AG09309 (cell line): ENCODE measurements around the gene NINL.

Experiments
- DNase-seq: peaks from one replicate; pipeline ENCODE4 v3.0.0-alpha.2; 2010; ENCODE audit warnings: low read depth
- H3K4me3 ChIP-seq: 2 replicates; pipeline ENCODE4 v1.5.1; 2011; ENCODE audit warnings: mild to moderate bottlenecking, low read depth, low read length, moderate library complexity; ENCODE audit not compliant: control insufficient read depth
- CTCF ChIP-seq: IDR thresholded peaks from 2 replicates; pipeline ENCODE4 v1.5.1; 2011; ENCODE audit warnings: mild to moderate bottlenecking, low read depth, low read length, inconsistent platforms; ENCODE audit not compliant: insufficient read depth, control insufficient read depth; ENCODE audit errors: missing control alignments

NINL gene

DNA sequence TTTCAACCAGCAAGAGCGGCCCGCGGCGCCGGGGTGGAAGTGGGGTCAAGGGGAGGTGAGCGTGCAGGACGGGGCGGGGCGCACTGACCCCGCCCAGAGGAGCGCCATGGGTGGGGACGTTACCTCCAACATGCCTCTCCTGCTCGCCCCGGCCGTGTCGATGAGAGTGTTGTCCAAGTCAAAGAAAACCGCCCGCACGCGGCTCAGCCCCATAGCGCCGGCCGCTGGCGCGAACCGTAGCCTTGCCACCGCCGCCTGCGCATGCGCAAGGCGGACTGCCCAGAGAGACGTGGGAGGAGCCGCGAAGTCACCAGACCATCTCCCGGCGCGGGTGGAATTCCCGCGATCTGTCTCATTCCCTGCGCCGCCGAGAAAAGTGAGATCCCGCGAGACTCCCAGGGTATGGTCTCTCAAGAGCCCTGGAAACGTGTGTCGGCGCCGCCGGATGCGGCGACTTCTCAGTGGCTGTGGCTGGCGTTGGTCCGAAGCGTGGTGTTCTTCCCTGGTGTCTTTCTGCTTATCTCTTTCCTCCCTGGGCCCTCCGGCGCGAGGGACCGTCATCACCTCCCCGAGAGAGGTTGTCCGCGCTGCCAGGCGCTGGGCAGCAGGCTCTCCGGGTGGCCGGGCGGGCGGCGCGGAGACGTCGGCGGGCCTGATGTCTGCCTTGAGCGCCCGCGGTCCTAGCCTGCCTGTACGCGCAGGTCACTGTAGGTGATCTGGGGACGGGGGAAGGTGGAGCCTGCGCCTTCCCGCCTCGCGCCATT is 38.6 kb upstream of the NINL start, which contains the start of gene NANP:
Gene NANP, minus strand, starts transcription at position 279 of the 764 bp plus-strand sequence. Its CDS starts 66 bp downstream, at position 213.
- TF ChIP-seq CTCF, result peak; percentile 11
- DNase-seq, result peak; percentile 90
- H3K4me3 ChIP-seq, result peak within 1 kb of the TSS; percentile 94

DNA sequence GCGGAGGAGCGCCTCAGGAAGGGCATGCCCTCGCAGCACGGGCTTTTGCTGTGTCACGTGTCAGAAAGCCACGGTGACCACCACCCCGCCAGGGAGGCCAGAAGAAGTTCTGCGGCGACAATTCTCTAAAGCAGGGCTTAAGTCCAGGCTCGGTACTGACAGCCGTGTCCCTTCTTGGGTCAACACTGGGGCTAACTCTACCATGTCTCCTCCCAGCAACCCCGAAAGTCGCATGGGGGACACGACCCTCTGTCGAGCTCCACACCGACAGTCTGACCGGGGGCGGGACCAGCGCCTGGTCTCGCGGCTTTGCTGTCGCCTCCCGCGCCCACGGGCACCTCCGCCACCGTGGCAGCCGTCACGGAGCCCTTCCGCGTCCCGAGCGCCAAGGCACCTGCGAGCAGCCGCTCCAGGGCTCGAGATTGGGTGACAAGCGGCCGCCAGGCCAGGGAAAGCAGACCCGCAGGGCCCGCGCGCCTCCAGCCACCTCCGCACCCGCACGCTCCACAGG is 37.9 kb upstream of the NINL start:
- no peak for DNase-seq
- H3K4me3 ChIP-seq, result peak overlapping the region; percentile 94
- TF ChIP-seq CTCF, result no peak

GRCh38 chr20:25622450-25623224 is 37.3 kb upstream of the NINL start:
- no peak for TF ChIP-seq CTCF
- H3K4me3 ChIP-seq, result peak overlapping the region; percentile 94
- DNase-seq, result no peak

GRCh38 chr20:25622049-25622448 is 36.7 kb upstream of the NINL start:
- TF ChIP-seq CTCF, result no peak
- no peak overlapping the region for H3K4me3 ChIP-seq
- no peak for DNase-seq

DNA sequence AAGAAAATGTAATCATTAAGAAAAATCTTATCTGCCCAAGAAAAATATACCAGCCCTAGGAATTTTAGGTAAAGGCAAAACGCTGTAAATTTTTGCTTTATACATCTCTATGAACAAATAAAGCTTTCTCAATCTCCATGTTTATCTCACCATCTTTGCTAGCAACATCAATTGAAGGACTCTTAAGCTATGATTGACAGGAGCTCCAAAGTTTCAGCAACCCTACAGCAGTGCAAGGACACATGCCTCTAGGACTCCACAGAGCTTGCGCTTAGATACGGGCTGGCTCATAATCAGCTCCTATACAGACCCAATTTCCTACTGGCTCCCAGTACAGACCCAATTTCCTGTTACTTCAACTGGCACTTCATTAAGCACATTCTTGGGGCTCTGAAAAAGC is 34.2 kb upstream of the NINL start:
- no peak for TF ChIP-seq CTCF
- DNase-seq, result no peak

GRCh38 chr20:25608774-25609173 is 23.4 kb upstream of the NINL start:
- TF ChIP-seq CTCF, result no peak
- no peak for DNase-seq
- H3K4me3 ChIP-seq, result no peak overlapping the region

More for the DNA sequence above, 34.2 kb upstream of the NINL start:
- H3K4me3 ChIP-seq, result no peak overlapping the region
